A204.1 (cell line): ENCODE results near the gene LCA5.
"Not testable (repeated sequence)": the region's sequence is repeated elsewhere in the genome, so short reads cannot be mapped to it uniquely, and the experiment has no call there.

Experiments
- FAIRE-seq: peaks from 2 replicates; lab custom pipeline; 2012; peaks lifted over from hg19 to GRCh38; lab: Jason Lieb, UNC

LCA5 gene

GRCh38 chr6:79465381-79465780 lies 71.8 kb downstream of the LCA5 start:
- no peak for FAIRE-seq

- no peak for FAIRE-seq
Observed at GRCh38 chr6:79463621-79464050, 73.6 kb downstream of the LCA5 start.

- FAIRE-seq: no peak
Observed at GRCh38 chr6:79461205-79461604, 76.0 kb downstream of the LCA5 start.

- FAIRE-seq: no peak
Observed at GRCh38 chr6:79455446-79455845, 81.8 kb downstream of the LCA5 start.

- no peak for FAIRE-seq
Observed at GRCh38 chr6:79453558-79454042, 83.6 kb downstream of the LCA5 start.

GRCh38 chr6:79450984-79451383 lies 86.2 kb downstream of the LCA5 start:
- FAIRE-seq: no peak

GRCh38 chr6:79446006-79446405 lies 91.2 kb downstream of the LCA5 start:
- no peak for FAIRE-seq

- not testable (repeated sequence) for FAIRE-seq
Observed at GRCh38 chr6:79443876-79444275, 93.4 kb downstream of the LCA5 start.

GRCh38 chr6:79441192-79441591 lies 96.0 kb downstream of the LCA5 start:
- no peak for FAIRE-seq

- no peak for FAIRE-seq
Observed at GRCh38 chr6:79440598-79440997, 96.6 kb downstream of the LCA5 start.

GRCh38 chr6:79438030-79438429 lies 99.2 kb downstream of the LCA5 start:
- FAIRE-seq: no peak

GRCh38 chr6:79436241-79436640 lies 101.0 kb downstream of the LCA5 start:
- FAIRE-seq: no peak

- FAIRE-seq: no peak
Observed at GRCh38 chr6:79435746-79436145, 101.5 kb downstream of the LCA5 start.
